HG02884 (cell line): Measurements from ENCODE around the gene SRRM1.
"Not testable (repeated sequence)": the region's sequence is repeated elsewhere in the genome, so short reads cannot be mapped to it uniquely, and the experiment has no call there.

Source experiments
- ATAC-seq: cut with Tn5 transposase; IDR thresholded peaks from one replicate; pipeline ENCODE4 v1.9.1; 2021; ENCODE audit warnings: mild to moderate bottlenecking, moderate library complexity; ENCODE audit not compliant: unreplicated experiment

SRRM1 gene

GRCh38 chr1:24713736-24714135 lies 70.6 kb downstream of the SRRM1 start:
- no peak for ATAC-seq

- no peak for ATAC-seq
These were observed 71.9 kb downstream of the SRRM1 start for GRCh38 chr1:24714859-24715520.

GRCh38 chr1:24715658-24716057 lies 72.6 kb downstream of the SRRM1 start:
- ATAC-seq = no peak

- ATAC-seq = no peak
These were observed 75.0 kb downstream of the SRRM1 start for GRCh38 chr1:24717887-24718650.

- no peak for ATAC-seq
These were observed 77.0 kb downstream of the SRRM1 start for GRCh38 chr1:24720152-24720551.

GRCh38 chr1:24721533-24721932 lies 78.4 kb downstream of the SRRM1 start:
- ATAC-seq = no peak

- not testable (repeated sequence) for ATAC-seq
These were observed 79.3 kb downstream of the SRRM1 start for GRCh38 chr1:24722073-24723035.
